MG63 (cell line): Measurements from ENCODE around the gene STK25. TPM values are rescaled to one million over a fixed set of nuclear protein-coding genes. Genes with fewer than 3 reads are reported as not detected.

Experiments used
- DNase-seq: peaks from one replicate; pipeline ENCODE4 v3.0.0-alpha.2; 2020
- H3K27me3 ChIP-seq: fragments of 250-450 bp; sonication (Bioruptor Pico); 2 replicates; pipeline ENCODE4 v1.5.1; 2020; ENCODE audit warnings: mild to moderate bottlenecking, moderate library complexity
- H3K36me3 ChIP-seq: fragments of 250-450 bp; sonication (Bioruptor Pico); 2 replicates; pipeline ENCODE4 v1.5.1; 2020; ENCODE audit warnings: mild to moderate bottlenecking, moderate library complexity
- H3K4me3 ChIP-seq: fragments of 250-450 bp; sonication (Bioruptor Pico); 2 replicates; pipeline ENCODE4 v1.5.1; 2020; ENCODE audit warnings: mild to moderate bottlenecking, moderate library complexity
- H3K9me3 ChIP-seq: fragments of 250-450 bp; sonication (Bioruptor Pico); 2 replicates; pipeline ENCODE4 v1.5.1; 2020; ENCODE audit warnings: mild to moderate bottlenecking, moderate library complexity
- total RNA-seq: library from RNA; depleted of rRNA; stranded (reverse); fragments of >200 nt; shearing (Covaris generic); gene quantifications from 2 replicates; pipeline ENCODE4 v1.2.3, GENCODE V29; 2014; ENCODE audit warnings: low replicate concordance; rRNA removed

Gene STK25
- 176 and 432 TPM in 2 replicates for total RNA-seq

- peak; percentile 99 for DNase-seq
- H3K27me3 ChIP-seq: no peaks in the 10 kb centered on the region
- H3K9me3 ChIP-seq: no peaks in the 10 kb centered on the region
- H3K4me3 ChIP-seq: peak within 1 kb of the TSS; percentile 88
- peaks cover 16% of the 10 kb centered on the region for H3K36me3 ChIP-seq
Observed at GRCh38 chr2:241508240-241509154, at the start of gene STK25. STK25 (minus strand) TSS chr2:241508584; CDS start chr2:241508035, 549 bp downstream.

DNA sequence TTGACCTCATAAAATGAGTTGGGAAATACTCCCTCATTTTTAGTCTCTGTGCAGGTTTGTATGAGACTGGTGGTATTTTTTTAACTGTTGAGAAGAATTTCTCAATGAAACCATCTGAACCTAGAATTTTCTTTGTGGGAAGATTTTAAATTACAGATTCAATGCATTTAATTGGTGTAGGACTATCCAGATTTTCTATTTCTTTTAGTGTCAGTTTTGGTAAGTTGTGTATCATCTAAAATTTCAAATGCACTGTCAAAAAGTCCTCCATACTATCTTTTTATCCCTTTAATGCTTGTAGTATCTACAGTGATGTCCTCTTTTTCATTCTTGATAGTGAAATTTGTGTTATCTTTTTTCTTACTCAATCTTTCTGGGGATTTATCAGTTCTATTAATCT lies 48.4 kb upstream of the STK25 start:
- no peaks in the 10 kb centered on the region for H3K36me3 ChIP-seq
- no peak for DNase-seq
- H3K4me3 ChIP-seq: no peak overlapping the region
- peaks cover 7% of the 10 kb centered on the region for H3K9me3 ChIP-seq
- no peaks in the 10 kb centered on the region for H3K27me3 ChIP-seq

GRCh38 chr2:241555711-241556110 lies 47.3 kb upstream of the STK25 start:
- no peaks in the 10 kb centered on the region for H3K36me3 ChIP-seq
- H3K27me3 ChIP-seq: no peaks in the 10 kb centered on the region
- H3K4me3 ChIP-seq: no peak overlapping the region
- H3K9me3 ChIP-seq: peaks cover 7% of the 10 kb centered on the region
- no peak for DNase-seq

DNA sequence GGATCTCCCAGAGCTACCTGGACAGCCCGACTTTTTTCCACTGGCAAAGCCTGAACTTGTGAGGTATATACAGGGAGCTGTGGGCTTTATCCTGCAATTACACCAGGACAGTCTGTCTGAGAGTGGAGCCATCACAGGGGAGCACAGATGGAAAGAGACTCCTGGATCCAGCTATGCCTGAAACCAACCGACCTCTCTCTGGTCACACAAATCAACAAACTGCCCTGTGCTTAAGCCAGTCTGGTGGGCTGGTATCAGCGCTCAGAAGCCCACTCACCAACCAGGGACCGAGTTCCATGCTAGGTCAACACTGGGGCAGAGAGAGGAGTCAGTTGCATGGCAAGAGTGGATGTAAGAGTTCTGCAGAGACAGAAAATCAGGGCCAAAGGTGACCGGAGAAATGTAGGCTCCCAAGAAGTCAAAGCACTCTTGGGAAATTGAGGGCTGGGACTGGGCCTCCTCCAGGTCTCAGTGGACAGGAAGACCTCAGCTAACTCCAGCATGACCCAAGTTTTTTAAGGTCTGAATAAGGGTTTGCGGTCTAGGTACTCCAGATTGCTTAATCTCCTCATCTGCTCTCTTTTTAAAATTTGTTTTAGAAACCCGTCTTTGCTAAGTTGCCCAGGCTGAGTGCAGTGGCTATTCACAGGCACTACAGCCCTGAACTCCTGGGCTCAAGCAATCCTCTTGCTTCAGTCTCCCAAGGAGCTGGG lies 46.4 kb upstream of the STK25 start:
- H3K36me3 ChIP-seq: no peaks in the 10 kb centered on the region
- H3K4me3 ChIP-seq: no peak overlapping the region
- DNase-seq: no peak
- peaks cover 7% of the 10 kb centered on the region for H3K9me3 ChIP-seq
- no peaks in the 10 kb centered on the region for H3K27me3 ChIP-seq

- H3K4me3 ChIP-seq: no peak overlapping the region
- no peaks in the 10 kb centered on the region for H3K36me3 ChIP-seq
- no peak for DNase-seq
Observed at GRCh38 chr2:241553981-241554380, 45.6 kb upstream of the STK25 start.

GRCh38 chr2:241553512-241553830 lies 45.1 kb upstream of the STK25 start:
- H3K4me3 ChIP-seq: no peak overlapping the region
- no peaks in the 10 kb centered on the region for H3K27me3 ChIP-seq
- peaks cover 7% of the 10 kb centered on the region for H3K9me3 ChIP-seq
- no peak for DNase-seq
- no peaks in the 10 kb centered on the region for H3K36me3 ChIP-seq

More at GRCh38 chr2:241553981-241554380, 45.6 kb upstream of the STK25 start:
- no peaks in the 10 kb centered on the region for H3K27me3 ChIP-seq
- H3K9me3 ChIP-seq: peaks cover 7% of the 10 kb centered on the region

GRCh38 chr2:241551998-241552737 lies 43.8 kb upstream of the STK25 start:
- Histone ChIP-seq H3K4me3 (no peak overlapping the region), H3K36me3 (no peaks in the 10 kb centered on the region), H3K27me3 (no peaks in the 10 kb centered on the region), H3K9me3 (peaks cover 7% of the 10 kb centered on the region)
- no peak for DNase-seq

GRCh38 chr2:241551599-241551997 lies 43.2 kb upstream of the STK25 start:
- peaks cover 3% of the 10 kb centered on the region for H3K9me3 ChIP-seq
- H3K36me3 ChIP-seq: no peaks in the 10 kb centered on the region
- DNase-seq: no peak
- no peak overlapping the region for H3K4me3 ChIP-seq
- no peaks in the 10 kb centered on the region for H3K27me3 ChIP-seq

- Histone ChIP-seq H3K27me3 (no peaks in the 10 kb centered on the region), H3K9me3 (no peaks in the 10 kb centered on the region), H3K36me3 (no peaks in the 10 kb centered on the region), H3K4me3 (no peak overlapping the region)
- no peak for DNase-seq
Observed at GRCh38 chr2:241550616-241551580, 42.5 kb upstream of the STK25 start.

DNA sequence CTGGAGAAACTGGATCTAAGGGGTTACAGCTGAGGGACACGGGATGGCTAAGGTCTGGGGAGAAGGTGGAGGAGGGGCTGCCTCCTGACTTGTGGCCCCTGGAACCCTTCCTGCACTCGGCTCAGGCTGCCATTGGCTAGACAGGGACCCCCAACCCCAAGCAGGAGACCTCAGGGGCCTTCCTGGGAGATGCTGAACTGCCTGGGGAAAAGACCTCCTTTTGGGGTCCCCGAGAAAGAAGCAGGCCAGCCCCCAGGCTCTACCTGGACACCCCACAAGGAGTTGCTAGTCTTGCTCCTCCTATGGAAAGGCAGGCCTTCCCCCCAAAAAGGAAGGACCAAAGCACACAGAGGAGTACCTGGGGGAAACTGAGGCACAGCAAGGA lies 40.1 kb upstream of the STK25 start:
- no peak for DNase-seq
- H3K4me3 ChIP-seq: no peak overlapping the region
- no peaks in the 10 kb centered on the region for H3K36me3 ChIP-seq
- H3K27me3 ChIP-seq: no peaks in the 10 kb centered on the region
- H3K9me3 ChIP-seq: no peaks in the 10 kb centered on the region

DNA sequence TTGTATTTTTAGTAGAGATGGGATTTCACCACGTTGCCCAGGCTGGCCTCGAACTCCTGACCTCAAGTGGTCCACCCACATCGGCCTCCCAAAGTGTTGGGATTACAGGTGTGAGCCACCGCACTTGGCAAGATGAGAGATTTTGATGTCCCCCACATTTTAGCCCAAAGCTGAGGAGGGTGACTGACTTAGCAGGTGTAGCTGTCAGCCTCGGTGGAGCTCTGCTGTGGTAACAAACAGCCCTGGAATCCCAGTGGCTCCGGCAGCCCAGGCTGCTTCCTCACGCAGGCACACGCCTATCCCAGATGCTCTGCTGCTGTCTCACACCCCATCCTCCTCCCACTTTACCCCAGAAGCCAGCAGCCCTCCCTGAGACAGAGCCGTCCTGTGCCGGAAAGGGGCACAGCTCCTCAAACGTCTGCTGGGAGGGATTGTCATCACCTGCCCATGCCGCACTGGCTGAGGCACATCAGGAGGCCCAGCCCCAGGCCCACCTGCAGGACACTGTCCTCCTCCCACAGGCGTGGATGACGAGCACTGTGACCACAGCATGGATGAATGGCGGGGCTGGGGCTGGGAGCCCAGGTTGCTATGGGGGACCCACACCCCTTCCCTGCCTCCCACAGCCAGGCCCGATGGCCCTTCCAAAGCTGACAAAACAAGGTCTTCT lies 39.5 kb upstream of the STK25 start:
- Histone ChIP-seq H3K36me3 (no peaks in the 10 kb centered on the region), H3K4me3 (no peak overlapping the region), H3K27me3 (no peaks in the 10 kb centered on the region), H3K9me3 (no peaks in the 10 kb centered on the region)
- no peak for DNase-seq

GRCh38 chr2:241546771-241547498 lies 38.6 kb upstream of the STK25 start:
- no peaks in the 10 kb centered on the region for H3K9me3 ChIP-seq
- H3K36me3 ChIP-seq: no peaks in the 10 kb centered on the region
- H3K27me3 ChIP-seq: 0 out of 2 replicates have a peak, but pooled peaks cover under 1% of the 10 kb centered on the region
- no peak overlapping the region for H3K4me3 ChIP-seq
- DNase-seq: peak; percentile 59

DNA sequence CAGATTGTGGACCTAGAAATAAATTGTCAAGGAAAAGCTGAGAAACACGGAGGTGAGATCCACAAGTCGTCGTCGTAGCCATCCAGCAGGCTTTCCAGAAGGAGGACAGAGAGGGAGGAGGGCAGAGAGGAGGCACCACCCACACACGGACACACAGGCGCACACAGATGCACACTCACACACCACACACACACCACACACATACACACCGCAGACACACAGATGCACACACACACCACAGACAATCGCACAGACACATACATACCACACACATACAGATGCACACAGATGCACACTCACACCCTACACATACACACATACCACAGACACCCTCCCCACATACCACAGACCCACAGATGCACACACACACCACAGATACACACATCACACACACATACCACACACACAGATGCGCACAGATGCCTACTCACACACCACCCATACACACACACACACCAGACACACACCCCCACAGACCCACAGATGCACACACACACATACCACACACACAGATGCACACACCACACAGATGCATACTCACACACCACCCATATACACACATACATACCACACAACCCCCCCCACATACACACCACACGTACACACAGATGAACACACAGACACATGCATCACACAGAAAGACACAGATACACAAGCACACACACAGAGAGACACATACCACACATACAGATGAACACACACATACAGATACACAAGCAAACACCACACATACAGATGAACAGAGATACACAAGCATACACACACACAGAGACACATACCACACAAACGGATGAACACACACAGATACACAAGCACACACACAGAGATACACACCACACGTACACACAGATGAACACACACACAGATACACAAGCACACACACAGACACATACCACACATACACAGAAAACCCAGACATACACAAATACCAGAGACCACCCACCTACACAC lies 37.4 kb upstream of the STK25 start:
- Histone ChIP-seq H3K27me3 (0 out of 2 replicates have a peak, but pooled peaks cover 3% of the 10 kb centered on the region), H3K9me3 (no peaks in the 10 kb centered on the region), H3K4me3 (no peak overlapping the region), H3K36me3 (no peaks in the 10 kb centered on the region)
- no peak for DNase-seq

DNA sequence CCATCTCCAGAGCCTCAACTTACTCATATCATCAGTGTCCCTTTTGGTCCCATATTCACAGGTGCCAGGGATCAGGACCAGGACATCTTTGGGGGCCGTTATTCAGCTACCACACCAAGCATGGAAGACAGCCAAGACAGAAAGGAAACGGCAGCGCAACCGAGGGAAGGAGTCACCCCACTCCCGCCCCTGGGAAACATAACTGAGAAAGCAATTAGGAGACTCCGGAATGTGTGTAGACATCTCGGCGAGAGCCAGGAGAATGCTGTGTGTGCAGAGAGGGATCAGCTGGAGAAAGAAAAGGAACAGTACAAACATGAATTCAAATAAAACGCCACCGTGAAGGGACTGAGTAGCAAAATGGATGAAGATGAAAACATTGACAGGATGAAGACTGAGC lies 36.7 kb upstream of the STK25 start:
- H3K36me3 ChIP-seq: no peaks in the 10 kb centered on the region
- no peaks in the 10 kb centered on the region for H3K9me3 ChIP-seq
- 0 out of 2 replicates have a peak, but pooled peaks cover 3% of the 10 kb centered on the region for H3K27me3 ChIP-seq
- no peak for DNase-seq
- no peak overlapping the region for H3K4me3 ChIP-seq
